ENCODE results near the gene PDE4C.

PDE4C gene

DNA sequence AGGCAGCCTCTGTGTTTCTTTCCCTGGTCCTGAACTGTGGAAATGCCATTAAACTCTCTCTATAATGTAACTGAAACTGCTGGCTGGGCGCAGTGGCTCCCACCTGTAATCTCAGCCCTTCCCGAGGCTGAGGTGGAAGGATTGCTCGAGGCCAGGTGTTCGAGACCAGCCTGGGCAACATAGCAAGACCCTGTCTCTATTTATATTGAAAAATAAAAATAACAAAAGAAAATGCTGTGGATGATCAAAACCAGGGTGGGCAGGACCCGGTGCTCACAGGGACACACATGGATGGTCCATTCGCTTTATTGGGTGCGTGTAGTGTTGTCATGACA lies 29.8 kb downstream of the PDE4C start:
- DNase-seq: no peak

- DNase-seq: peak; percentile 19
Observed at GRCh38 chr19:18194554-18195238, 31.5 kb downstream of the PDE4C start.

DNA sequence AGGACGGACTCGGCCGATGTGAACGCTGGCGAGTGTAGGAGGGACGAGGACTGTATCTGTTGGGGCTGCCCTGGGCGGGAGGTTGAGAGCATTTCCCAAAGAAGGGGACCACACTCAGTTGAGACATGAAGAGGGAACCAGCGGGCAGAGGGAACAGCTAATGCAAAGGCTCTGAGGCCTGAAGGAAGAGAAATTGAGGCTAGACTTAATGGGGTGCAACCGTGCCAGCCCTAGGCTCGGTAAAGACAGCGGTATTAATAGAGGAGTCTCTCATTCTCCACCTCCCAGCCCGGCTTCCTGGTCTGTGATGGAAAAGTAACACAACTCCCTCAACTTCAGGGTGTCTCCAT lies 32.1 kb downstream of the PDE4C start:
- DNase-seq: no peak

DNA sequence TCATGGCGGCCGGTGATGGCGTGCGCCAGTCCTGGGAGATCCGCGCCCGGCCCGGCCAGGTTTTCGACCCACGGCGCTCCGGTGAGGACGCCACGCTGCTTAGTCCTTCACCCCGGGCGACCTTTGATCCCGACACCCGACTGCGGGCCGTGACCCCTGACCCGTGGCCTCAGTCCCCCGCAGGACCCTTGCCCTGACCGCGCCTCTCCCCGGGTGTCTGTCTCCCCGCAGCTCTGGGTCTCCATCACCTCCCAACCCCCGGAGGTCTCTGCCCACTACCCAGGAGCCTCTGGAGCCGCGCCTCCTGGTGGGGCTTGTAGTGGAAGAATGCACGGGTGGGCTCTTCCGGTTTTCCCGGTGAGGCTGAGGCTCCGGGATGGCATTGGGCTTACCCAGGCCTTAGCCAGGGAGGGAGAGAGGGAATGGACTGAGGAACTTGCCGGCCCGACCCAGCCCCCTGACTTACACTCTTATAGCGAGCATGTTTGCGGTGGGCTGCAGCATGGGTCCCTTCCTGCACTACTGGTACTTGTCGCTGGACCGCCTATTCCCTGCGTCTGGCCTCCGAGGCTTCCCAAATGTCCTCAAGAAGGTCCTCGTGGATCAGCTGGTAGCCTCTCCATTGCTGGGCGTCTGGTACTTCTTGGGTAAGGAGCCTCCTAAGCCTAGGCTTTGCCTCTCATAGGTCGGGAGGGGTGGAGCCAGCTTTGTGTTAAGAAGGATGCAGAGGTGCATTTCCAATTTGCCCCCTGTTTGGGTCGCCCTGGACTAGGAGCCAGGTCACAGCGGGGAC lies 32.7 kb downstream of the PDE4C start:
- no peak for DNase-seq

GRCh38 chr19:18192673-18193387 lies 33.4 kb downstream of the PDE4C start, which contains the start of gene MPV17L2:
Gene MPV17L2 (plus strand): TSS chr19:18193218. CDS start chr19:18193282, 64 bp downstream.
- peak; percentile 100 for DNase-seq

DNA sequence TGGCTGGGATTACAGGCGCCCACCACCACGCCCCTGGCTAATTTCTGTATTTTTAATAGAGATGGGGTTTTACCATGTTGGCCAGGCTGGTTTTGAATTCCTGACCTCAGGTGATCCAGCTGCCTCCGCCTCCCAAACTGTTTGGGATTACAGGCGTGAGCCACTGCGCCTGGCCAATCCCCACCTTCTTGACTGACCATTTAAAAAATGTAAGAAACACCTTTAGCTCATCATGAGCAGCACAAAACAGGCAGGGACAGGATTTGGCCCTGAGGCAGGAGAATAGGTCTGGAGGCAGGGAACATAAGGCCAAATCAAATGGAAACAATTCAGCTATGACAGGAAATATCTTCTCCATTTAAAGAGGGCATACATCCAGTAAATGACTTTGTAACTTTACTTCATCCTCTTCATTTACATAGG lies 34.6 kb downstream of the PDE4C start:
- DNase-seq: no peak

DNA sequence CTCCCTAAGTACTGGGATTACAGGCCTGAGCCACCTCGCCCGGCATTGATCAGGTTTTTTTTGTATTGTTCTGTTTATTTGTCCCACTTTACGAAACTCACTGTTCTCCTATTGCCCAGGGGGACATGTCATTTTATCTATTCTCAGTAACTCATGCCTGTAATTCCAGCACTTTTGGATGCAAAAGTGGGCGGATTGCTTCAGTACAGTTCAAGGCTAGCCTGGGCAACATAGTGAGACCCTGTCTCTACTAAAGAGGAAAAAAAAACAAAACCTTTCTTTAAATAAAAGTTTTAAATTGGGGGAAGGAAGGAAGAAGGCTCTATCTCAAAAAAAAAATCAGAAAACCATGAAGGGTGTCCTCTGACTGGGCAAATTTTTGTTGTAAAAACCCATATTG lies 36.0 kb downstream of the PDE4C start:
- DNase-seq: no peak

GRCh38 chr19:18185538-18185937 lies 40.7 kb downstream of the PDE4C start:
- no peak for DNase-seq

- DNase-seq: no peak
Observed at GRCh38 chr19:18183529-18183928, 42.7 kb downstream of the PDE4C start.

DNA sequence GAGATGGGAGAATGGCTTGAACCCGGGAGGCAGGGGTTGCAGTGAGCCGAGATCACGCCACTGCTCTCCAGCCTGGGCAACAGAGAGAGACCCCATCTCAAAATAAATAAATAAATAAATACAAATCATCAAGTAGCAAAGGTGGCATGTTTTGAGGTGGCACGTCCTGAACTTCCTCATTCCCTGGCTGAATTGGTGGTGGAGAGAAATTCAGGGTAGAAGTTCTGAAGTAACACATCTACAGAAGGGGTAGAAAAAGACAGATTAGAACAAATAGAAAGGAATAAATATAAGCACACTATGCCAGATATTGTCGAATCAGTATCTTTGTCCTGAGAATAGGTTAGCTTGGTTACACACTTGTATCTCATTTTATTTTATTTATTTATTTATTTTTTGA lies 46.3 kb downstream of the PDE4C start:
- no peak for DNase-seq

- no peak for DNase-seq
Observed at GRCh38 chr19:18176367-18177310, 49.6 kb downstream of the PDE4C start.

DNA sequence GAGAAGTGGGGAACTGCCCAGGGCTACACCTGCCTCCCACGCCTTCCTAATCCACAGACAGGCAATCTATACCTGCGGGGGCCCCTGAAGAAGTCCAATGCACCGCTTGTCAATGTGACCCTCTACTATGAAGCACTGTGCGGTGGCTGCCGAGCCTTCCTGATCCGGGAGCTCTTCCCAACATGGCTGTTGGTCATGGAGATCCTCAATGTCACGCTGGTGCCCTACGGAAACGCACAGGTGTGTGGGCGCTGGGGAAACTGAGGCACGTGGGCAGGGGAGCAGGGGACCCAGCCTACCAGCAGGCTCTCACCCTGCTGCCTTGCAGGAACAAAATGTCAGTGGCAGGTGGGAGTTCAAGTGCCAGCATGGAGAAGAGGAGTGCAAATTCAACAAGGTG lies 51.3 kb downstream of the PDE4C start:
- no peak for DNase-seq

Data from GDM1 (cell line).